HEK293 (cell line): ENCODE results near the gene WHRN.

ENCODE experiments used
- CTCF ChIP-seq: fragments of 450-650 bp; formaldehyde crosslinking; IDR thresholded peaks from 2 replicates; pipeline ENCODE4 v1.5.1; 2016; ENCODE audit warnings: missing biosample characterization, missing genetic modification characterization
- KLF9 ChIP-seq: fragments of 450-650 bp; formaldehyde crosslinking; IDR thresholded peaks from 2 replicates; pipeline ENCODE4 v1.5.1; 2016; ENCODE audit warnings: missing biosample characterization, missing genetic modification characterization, low read depth
- SP2 ChIP-seq: fragments of 450-650 bp; formaldehyde crosslinking; IDR thresholded peaks from 2 replicates; pipeline ENCODE4 v1.5.1; 2016; ENCODE audit warnings: missing biosample characterization, missing genetic modification characterization
- YY1 ChIP-seq: fragments of 450-650 bp; formaldehyde crosslinking; IDR thresholded peaks from 2 replicates; pipeline ENCODE4 v1.5.1; 2018; ENCODE audit warnings: missing biosample characterization, missing genetic modification characterization
- YY2 ChIP-seq: fragments of 450-650 bp; formaldehyde crosslinking; IDR thresholded peaks from 2 replicates; pipeline ENCODE4 v1.5.1; 2016; ENCODE audit warnings: missing biosample characterization, missing genetic modification characterization
- ZNF768 ChIP-seq: fragments of 450-650 bp; formaldehyde crosslinking; IDR thresholded peaks from 2 replicates; pipeline ENCODE4 v1.5.1; 2018; ENCODE audit warnings: missing biosample characterization, mild to moderate bottlenecking, missing genetic modification characterization
- ZSCAN23 ChIP-seq: fragments of 450-650 bp; formaldehyde crosslinking; IDR thresholded peaks from 2 replicates; pipeline ENCODE4 v1.5.1; 2016; ENCODE audit warnings: missing biosample characterization, missing genetic modification characterization
- TF ChIP-seq, protein P1 (sequence below): fragments of 450-650 bp; formaldehyde crosslinking; IDR thresholded peaks from 2 replicates; pipeline ENCODE4 v1.5.1; 2016; ENCODE audit warnings: missing biosample characterization, missing genetic modification characterization
- TF ChIP-seq, protein P2 (sequence below): fragments of 450-650 bp; formaldehyde crosslinking; IDR thresholded peaks from 2 replicates; pipeline ENCODE4 v1.5.1; 2016; ENCODE audit warnings: missing biosample characterization, missing genetic modification characterization, low read depth
- TF ChIP-seq, protein P3 (sequence below): fragments of 450-650 bp; formaldehyde crosslinking; IDR thresholded peaks from 2 replicates; pipeline ENCODE4 v1.5.1; 2016; ENCODE audit warnings: missing biosample characterization, missing genetic modification characterization, low read depth

DNA sequence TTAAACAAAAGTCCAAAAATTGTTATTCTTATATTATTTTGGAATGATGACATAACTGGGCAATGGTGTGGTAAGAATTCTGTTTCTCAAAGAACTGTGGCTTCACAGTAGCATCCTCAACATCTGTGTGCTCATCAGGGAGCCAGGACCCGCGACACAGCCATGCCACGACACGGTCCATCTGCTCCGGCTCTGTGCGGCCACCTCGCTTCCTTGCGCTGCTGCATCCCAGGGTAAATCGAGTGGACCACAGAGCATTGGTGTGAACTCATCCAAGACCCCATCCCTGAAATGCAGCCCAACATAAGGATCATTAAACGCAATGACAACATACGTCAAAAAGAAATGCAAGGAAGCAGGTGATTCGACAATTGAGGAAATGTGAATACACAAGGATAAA is 15.3 kb downstream of the WHRN start:
- TF ChIP-seq CTCF (tag by site-specific recombination) (no peak), YY1 (no peak), YY2 (no peak), SP2 (tag by site-specific recombination) (no peak), ZSCAN23 (tag by site-specific recombination) (no peak), ZNF768 (no peak), KLF9 (no peak)
- TF ChIP-seq, protein P1, sequence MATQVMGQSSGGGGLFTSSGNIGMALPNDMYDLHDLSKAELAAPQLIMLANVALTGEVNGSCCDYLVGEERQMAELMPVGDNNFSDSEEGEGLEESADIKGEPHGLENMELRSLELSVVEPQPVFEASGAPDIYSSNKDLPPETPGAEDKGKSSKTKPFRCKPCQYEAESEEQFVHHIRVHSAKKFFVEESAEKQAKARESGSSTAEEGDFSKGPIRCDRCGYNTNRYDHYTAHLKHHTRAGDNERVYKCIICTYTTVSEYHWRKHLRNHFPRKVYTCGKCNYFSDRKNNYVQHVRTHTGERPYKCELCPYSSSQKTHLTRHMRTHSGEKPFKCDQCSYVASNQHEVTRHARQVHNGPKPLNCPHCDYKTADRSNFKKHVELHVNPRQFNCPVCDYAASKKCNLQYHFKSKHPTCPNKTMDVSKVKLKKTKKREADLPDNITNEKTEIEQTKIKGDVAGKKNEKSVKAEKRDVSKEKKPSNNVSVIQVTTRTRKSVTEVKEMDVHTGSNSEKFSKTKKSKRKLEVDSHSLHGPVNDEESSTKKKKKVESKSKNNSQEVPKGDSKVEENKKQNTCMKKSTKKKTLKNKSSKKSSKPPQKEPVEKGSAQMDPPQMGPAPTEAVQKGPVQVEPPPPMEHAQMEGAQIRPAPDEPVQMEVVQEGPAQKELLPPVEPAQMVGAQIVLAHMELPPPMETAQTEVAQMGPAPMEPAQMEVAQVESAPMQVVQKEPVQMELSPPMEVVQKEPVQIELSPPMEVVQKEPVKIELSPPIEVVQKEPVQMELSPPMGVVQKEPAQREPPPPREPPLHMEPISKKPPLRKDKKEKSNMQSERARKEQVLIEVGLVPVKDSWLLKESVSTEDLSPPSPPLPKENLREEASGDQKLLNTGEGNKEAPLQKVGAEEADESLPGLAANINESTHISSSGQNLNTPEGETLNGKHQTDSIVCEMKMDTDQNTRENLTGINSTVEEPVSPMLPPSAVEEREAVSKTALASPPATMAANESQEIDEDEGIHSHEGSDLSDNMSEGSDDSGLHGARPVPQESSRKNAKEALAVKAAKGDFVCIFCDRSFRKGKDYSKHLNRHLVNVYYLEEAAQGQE (tag by site-specific recombination): no peak
- TF ChIP-seq, protein P2, sequence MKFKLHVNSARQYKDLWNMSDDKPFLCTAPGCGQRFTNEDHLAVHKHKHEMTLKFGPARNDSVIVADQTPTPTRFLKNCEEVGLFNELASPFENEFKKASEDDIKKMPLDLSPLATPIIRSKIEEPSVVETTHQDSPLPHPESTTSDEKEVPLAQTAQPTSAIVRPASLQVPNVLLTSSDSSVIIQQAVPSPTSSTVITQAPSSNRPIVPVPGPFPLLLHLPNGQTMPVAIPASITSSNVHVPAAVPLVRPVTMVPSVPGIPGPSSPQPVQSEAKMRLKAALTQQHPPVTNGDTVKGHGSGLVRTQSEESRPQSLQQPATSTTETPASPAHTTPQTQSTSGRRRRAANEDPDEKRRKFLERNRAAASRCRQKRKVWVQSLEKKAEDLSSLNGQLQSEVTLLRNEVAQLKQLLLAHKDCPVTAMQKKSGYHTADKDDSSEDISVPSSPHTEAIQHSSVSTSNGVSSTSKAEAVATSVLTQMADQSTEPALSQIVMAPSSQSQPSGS (tag by site-specific recombination): no peak
- TF ChIP-seq, protein P3, sequence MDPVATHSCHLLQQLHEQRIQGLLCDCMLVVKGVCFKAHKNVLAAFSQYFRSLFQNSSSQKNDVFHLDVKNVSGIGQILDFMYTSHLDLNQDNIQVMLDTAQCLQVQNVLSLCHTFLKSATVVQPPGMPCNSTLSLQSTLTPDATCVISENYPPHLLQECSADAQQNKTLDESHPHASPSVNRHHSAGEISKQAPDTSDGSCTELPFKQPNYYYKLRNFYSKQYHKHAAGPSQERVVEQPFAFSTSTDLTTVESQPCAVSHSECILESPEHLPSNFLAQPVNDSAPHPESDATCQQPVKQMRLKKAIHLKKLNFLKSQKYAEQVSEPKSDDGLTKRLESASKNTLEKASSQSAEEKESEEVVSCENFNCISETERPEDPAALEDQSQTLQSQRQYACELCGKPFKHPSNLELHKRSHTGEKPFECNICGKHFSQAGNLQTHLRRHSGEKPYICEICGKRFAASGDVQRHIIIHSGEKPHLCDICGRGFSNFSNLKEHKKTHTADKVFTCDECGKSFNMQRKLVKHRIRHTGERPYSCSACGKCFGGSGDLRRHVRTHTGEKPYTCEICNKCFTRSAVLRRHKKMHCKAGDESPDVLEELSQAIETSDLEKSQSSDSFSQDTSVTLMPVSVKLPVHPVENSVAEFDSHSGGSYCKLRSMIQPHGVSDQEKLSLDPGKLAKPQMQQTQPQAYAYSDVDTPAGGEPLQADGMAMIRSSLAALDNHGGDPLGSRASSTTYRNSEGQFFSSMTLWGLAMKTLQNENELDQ (tag by site-specific recombination): no peak
